H1 (cell line): ENCODE data around the gene PAX6.

Experiments
- BACH1 ChIP-seq: IDR thresholded peaks from 2 replicates; pipeline ENCODE4 v1.6.1; 2012; ENCODE audit warnings: low read length, improper control_type of control experiment
- EP300 ChIP-seq, 2 experiments: IDR thresholded peaks; 1 replicate in 1 of 2; 2 replicates in 1 of 2; pipeline ENCODE4 v1.6.1; 2011 to 2012; ENCODE audit warnings: low read depth in 2 of 2, low read length in 2 of 2, mild to moderate bottlenecking in 2 of 2, borderline replicate concordance in 1 of 2, inconsistent platforms in 1 of 2, moderate library complexity in 1 of 2
- FOSL1 ChIP-seq: IDR thresholded peaks from 2 replicates; pipeline ENCODE4 v1.6.1; 2011; ENCODE audit warnings: mild to moderate bottlenecking, low read depth, low read length, moderate library complexity; ENCODE audit not compliant: insufficient read depth
- JUN ChIP-seq: IDR thresholded peaks from 2 replicates; pipeline ENCODE4 v1.6.1; 2011; ENCODE audit warnings: low read depth, mild to moderate bottlenecking, improper control_type of control experiment, low read length
- POLR2A ChIP-seq, 2 experiments: IDR thresholded peaks; 1 replicate in 1 of 2; 2 replicates in 1 of 2; pipeline ENCODE4 v1.6.1; 2011; ENCODE audit warnings: low read depth in 2 of 2, low read length in 2 of 2, mild to moderate bottlenecking in 2 of 2; ENCODE audit errors: control extremely low read depth in 1 of 2
- SAP30 ChIP-seq: fragments of 300-600 bp; sonication (generic); IDR thresholded peaks from 2 replicates; pipeline ENCODE4 v1.7.1; 2012; ENCODE audit warnings: low read length, moderate library complexity, mild to moderate bottlenecking, inconsistent platforms; ENCODE audit not compliant: insufficient read depth, insufficient replicate concordance
- TAF1 ChIP-seq: IDR thresholded peaks from 2 replicates; pipeline ENCODE4 v1.6.1; 2011; ENCODE audit warnings: mild to moderate bottlenecking, low read depth, low read length
- TF ChIP-seq, protein P1 (sequence below), 3 experiments: IDR thresholded peaks; 1 replicate in 2 of 3; 2 replicates in 1 of 3; pipeline versions ENCODE4 v1.5.1 to v1.6.1; 2011; ENCODE audit warnings: low read length in 3 of 3, mild to moderate bottlenecking in 3 of 3, inconsistent platforms in 2 of 3, low read depth in 1 of 3, moderate library complexity in 1 of 3; ENCODE audit not compliant: insufficient read depth in 1 of 3; ENCODE audit errors: control extremely low read depth in 1 of 3
- TF ChIP-seq, protein P2 (sequence below): IDR thresholded peaks from 2 replicates; pipeline ENCODE4 v1.6.1; 2011; ENCODE audit warnings: low read length, improper control_type of control experiment
- TF ChIP-seq, protein P3 (sequence below): IDR thresholded peaks from 2 replicates; pipeline ENCODE4 v1.6.1; 2012; ENCODE audit warnings: inconsistent platforms

DNA sequence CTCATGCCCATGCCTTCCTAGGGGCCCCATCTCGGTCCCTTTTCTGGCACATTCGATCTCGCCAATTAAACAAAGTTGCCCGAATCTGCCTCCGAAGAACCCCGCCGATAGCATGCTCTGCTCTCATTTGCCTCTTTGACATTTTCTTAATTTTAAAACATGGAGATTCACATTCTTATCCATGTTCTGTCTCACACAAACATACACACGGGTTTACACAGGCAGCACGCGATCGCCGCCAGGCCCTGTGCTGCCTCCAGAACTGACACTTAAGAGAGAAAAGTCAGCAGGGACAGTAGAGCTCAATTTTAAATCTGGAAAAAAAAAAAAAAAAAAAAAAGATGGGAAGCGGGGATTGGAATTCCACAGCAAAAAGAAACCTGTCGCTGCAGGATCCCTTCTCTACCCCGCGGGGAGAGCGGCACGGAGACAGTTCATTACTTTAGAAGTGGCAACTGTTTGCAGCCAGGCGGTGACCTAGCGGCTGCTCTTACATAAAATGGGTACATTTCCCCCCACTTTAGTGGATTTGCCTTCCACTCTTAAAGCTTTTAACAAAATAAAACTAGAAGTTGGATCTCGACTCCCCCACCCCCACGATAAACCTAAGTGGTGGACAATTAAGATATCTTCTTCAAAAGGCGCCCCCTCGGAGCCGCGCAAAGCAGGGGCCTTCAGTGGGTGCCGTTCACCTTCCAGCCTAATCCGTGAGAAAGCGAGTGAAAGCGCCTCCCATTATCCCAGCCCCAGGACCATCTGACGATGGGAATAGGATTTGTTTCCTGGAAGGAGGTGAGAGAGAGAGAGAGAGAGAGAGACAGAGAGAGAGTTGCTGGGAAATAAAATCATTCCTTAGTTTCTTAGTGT lies 13.7 kb downstream of the PAX6 start:
- TF ChIP-seq EP300 (IDR thresholded peaks at IDR 0.05; ENCODE audit: borderline replicate concordance in 1 of 2, low read depth in 2 of 2, low read length in 2 of 2) (no peak), TAF1 (no peak), FOSL1 (no peak), POLR2A (IDR thresholded peaks at IDR 0.05; ENCODE audit: control extremely low read depth in 1 of 2, low read depth in 2 of 2, low read length in 2 of 2) (no peak), JUN (no peak), SAP30 (no peak), BACH1 (no peak)
- TF ChIP-seq, protein P1, sequence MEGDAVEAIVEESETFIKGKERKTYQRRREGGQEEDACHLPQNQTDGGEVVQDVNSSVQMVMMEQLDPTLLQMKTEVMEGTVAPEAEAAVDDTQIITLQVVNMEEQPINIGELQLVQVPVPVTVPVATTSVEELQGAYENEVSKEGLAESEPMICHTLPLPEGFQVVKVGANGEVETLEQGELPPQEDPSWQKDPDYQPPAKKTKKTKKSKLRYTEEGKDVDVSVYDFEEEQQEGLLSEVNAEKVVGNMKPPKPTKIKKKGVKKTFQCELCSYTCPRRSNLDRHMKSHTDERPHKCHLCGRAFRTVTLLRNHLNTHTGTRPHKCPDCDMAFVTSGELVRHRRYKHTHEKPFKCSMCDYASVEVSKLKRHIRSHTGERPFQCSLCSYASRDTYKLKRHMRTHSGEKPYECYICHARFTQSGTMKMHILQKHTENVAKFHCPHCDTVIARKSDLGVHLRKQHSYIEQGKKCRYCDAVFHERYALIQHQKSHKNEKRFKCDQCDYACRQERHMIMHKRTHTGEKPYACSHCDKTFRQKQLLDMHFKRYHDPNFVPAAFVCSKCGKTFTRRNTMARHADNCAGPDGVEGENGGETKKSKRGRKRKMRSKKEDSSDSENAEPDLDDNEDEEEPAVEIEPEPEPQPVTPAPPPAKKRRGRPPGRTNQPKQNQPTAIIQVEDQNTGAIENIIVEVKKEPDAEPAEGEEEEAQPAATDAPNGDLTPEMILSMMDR (IDR thresholded peaks at IDR 0.05; ENCODE audit: control extremely low read depth in 1 of 3, insufficient read depth in 1 of 3, low read depth in 1 of 3, low read length in 3 of 3), result no peak
- TF ChIP-seq, protein P2, sequence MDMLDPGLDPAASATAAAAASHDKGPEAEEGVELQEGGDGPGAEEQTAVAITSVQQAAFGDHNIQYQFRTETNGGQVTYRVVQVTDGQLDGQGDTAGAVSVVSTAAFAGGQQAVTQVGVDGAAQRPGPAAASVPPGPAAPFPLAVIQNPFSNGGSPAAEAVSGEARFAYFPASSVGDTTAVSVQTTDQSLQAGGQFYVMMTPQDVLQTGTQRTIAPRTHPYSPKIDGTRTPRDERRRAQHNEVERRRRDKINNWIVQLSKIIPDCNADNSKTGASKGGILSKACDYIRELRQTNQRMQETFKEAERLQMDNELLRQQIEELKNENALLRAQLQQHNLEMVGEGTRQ, result no peak
- TF ChIP-seq, protein P3, sequence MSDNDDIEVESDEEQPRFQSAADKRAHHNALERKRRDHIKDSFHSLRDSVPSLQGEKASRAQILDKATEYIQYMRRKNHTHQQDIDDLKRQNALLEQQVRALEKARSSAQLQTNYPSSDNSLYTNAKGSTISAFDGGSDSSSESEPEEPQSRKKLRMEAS, result no peak
